Skin epidermis (tissue), 12 donors: ENCODE measurements around the gene C20orf173.

Experiments used
- H3K27ac ChIP-seq, 21 experiments: fragments of 200-600 bp; sonication (generic) in 11 of 21; one replicate each; pipeline ENCODE4 v1.5.0; 2020; ENCODE audit warnings: mild to moderate bottlenecking in 3 of 21, inconsistent platforms in 2 of 21, moderate library complexity in 2 of 21
- H3K4me3 ChIP-seq, 7 experiments: fragments of 200-600 bp; sonication (generic) in 2 of 7; one replicate each; pipeline ENCODE4 v1.5.0; 2020; ENCODE audit warnings: inconsistent platforms in 2 of 7, mild to moderate bottlenecking in 2 of 7, moderate library complexity in 1 of 7

C20orf173 gene

GRCh38 chr20:35478804-35479472 lies 50.5 kb downstream of the C20orf173 start:
- no peak overlapping the region for H3K27ac ChIP-seq
- H3K4me3 ChIP-seq: no peak overlapping the region
